Measurements from ENCODE around the gene CT47C1. TPM values are rescaled to one million over a fixed set of nuclear protein-coding genes. Genes with fewer than 3 reads are reported as not detected.

Gene CT47C1
- total RNA-seq, 2 donors from 2014 or later = not detected

GRCh38 chrX:119093991-119094735 is 21.4 kb downstream of the CT47C1 start:
- H3K36me3 ChIP-seq = no peaks in the 10 kb centered on the region
- H3K4me3 ChIP-seq = no peak overlapping the region
- no peaks in the 10 kb centered on the region for H3K9me3 ChIP-seq
- no peaks in the 10 kb centered on the region for H3K27me3 ChIP-seq
- DNase-seq (ENCODE audit: low spot score) = no peak
- H3K27ac ChIP-seq = no peak overlapping the region
- no peak for TF ChIP-seq CTCF (IDR thresholded peaks at IDR 0.05)
- no peaks in the 10 kb centered on the region for H3K4me1 ChIP-seq

- H3K36me3 ChIP-seq = no peaks in the 10 kb centered on the region
- H3K4me3 ChIP-seq = no peak overlapping the region
- no peaks in the 10 kb centered on the region for H3K4me1 ChIP-seq
- no peak for TF ChIP-seq CTCF (IDR thresholded peaks at IDR 0.05)
- no peak for DNase-seq (ENCODE audit: low spot score)
- no peaks in the 10 kb centered on the region for H3K27me3 ChIP-seq
- no peak overlapping the region for H3K27ac ChIP-seq
- no peaks in the 10 kb centered on the region for H3K9me3 ChIP-seq
Observed at GRCh38 chrX:119094819-119095218, 22.0 kb downstream of the CT47C1 start.

- H3K27ac ChIP-seq = no peak overlapping the region
- no peak for TF ChIP-seq CTCF (IDR thresholded peaks at IDR 0.05)
- no peak for DNase-seq (ENCODE audit: low spot score)
- H3K27me3 ChIP-seq = no peaks in the 10 kb centered on the region
- H3K4me1 ChIP-seq = no peaks in the 10 kb centered on the region
- H3K9me3 ChIP-seq = no peaks in the 10 kb centered on the region
- H3K4me3 ChIP-seq = no peak overlapping the region
- no peaks in the 10 kb centered on the region for H3K36me3 ChIP-seq
Observed at GRCh38 chrX:119095936-119096335, 23.1 kb downstream of the CT47C1 start.

- no peaks in the 10 kb centered on the region for H3K4me1 ChIP-seq
- no peak for TF ChIP-seq CTCF (IDR thresholded peaks at IDR 0.05)
Observed at GRCh38 chrX:119101168-119101567, 28.4 kb downstream of the CT47C1 start.

GRCh38 chrX:119105826-119106225 is 33.0 kb downstream of the CT47C1 start:
- Histone ChIP-seq H3K27me3 (no peaks in the 10 kb centered on the region), H3K4me3 (no peak overlapping the region), H3K9me3 (no peaks in the 10 kb centered on the region), H3K36me3 (no peaks in the 10 kb centered on the region), H3K27ac (no peak overlapping the region), H3K4me1 (no peaks in the 10 kb centered on the region)
- no peak for DNase-seq (ENCODE audit: low spot score)
- no peak for TF ChIP-seq CTCF (IDR thresholded peaks at IDR 0.05)

More at GRCh38 chrX:119101168-119101567, 28.4 kb downstream of the CT47C1 start:
- Histone ChIP-seq H3K4me3 (no peak overlapping the region), H3K27me3 (no peaks in the 10 kb centered on the region), H3K27ac (no peak overlapping the region), H3K9me3 (no peaks in the 10 kb centered on the region), H3K36me3 (no peaks in the 10 kb centered on the region)
- no peak for DNase-seq (ENCODE audit: low spot score)

GRCh38 chrX:119107206-119107605 is 34.4 kb downstream of the CT47C1 start:
- TF ChIP-seq CTCF (IDR thresholded peaks at IDR 0.05) = no peak
- DNase-seq (ENCODE audit: low spot score) = no peak
- Histone ChIP-seq H3K27me3 (no peaks in the 10 kb centered on the region), H3K4me1 (no peaks in the 10 kb centered on the region), H3K36me3 (no peaks in the 10 kb centered on the region), H3K27ac (no peak overlapping the region), H3K9me3 (no peaks in the 10 kb centered on the region), H3K4me3 (no peak overlapping the region)

Data from right atrium auricular region (tissue), 2 donors.